ELR (cell line): Measurements from ENCODE around the gene ROCK2.
"Not testable (repeated sequence)": the region's sequence is repeated elsewhere in the genome, so short reads cannot be mapped to it uniquely, and the experiment has no call there.

ENCODE experiments used
- DNase-seq: peaks from one replicate; pipeline ENCODE4 v3.0.0-alpha.2; 2015; ENCODE audit warnings: low read depth

Gene ROCK2

DNA sequence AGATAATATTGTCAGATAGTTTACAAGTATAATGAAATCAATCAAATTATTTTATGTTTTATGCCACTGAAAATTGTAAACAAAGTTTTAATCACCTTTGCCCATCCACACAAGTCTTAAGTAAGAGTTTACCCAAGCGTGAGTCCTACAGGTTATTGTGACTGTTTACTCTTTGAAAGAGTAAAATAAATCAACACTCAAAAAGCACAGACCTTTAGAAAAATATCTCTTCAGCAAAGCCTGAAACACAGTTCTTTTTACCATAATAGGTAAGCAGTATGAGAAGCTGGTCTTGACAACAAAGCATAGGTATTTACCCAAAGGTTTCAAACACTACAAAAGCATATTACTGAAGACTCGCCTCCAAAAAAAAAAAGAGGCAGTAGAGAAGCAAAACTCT lies 3.7 kb downstream of the ROCK2 start:
- DNase-seq: no peak

GRCh38 chr2:11339508-11340083 lies 4.8 kb downstream of the ROCK2 start:
- DNase-seq: no peak

GRCh38 chr2:11338580-11338979 lies 5.9 kb downstream of the ROCK2 start:
- DNase-seq: no peak

DNA sequence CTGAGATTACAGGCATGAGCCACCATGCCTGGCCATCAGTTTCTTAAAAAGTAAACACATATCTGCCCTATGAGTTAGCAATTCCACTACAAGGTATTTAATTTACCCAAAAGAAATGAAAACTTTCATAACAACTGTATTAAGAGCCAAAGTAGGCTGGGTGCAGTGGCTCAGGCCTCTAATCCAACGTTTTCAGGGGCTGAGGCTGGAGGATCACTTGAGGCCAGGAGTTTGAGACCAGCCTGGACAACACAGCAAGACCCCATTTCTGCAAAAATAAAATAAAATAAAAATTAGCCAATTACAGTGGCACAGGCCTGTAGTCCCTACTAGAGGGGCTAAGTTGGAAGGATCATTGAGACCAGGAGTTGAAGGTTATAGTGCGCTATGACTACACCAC lies 6.5 kb downstream of the ROCK2 start:
- DNase-seq: no peak

DNA sequence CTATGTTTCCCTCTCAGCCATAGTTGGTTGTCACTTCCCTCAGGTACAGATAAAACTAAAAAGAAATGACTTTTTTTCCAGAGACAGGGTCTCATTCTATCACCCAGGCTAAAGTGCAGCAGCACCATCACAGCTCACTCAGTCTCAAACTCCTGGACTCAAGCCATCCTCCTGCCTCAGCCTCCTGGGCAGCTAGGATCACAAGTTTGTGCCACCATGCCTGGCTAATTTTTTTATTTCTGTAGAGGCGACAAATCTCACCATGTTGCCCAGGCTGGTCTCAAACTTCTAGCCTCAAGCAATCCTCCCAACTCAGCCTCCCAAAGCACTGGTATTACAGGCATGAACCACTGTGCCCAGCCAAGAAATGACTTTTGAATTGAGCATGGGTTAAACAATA lies 8.2 kb downstream of the ROCK2 start:
- DNase-seq: no peak

DNA sequence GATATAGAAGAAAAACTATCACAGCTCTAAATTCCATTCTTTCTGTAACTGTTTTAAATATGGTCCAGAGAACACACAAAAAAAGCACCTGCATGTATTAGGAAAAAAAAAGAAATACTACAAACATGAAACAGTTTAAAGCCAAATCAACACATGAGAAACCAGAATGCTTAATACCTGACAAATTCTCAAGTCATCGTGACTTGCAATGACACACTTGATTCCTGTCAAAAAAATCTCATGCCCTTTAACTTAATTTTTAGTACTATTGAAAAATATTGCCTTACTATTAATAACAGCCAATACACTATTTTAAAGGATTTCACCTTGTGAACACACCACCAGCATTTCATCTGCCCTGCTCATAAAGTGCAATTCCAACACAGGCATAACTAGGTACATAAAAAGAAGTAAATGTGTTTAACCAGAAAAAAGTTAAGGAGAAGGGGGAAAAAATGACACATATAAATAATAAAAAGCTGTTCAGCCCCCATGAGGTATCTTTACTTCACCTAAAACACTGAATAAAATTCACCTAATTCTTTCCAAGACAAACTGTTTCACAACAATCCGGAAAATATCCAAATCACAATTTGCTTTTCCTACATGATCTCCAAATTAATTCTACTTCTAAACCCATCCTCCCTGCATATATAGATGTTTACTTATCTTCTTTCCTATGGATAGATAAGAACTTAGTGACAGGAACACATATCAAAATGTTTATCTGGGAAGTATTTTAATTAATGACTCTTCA lies 10.8 kb downstream of the ROCK2 start:
- no peak for DNase-seq

- no peak for DNase-seq
Observed at GRCh38 chr2:11332596-11332995, 11.8 kb downstream of the ROCK2 start.

DNA sequence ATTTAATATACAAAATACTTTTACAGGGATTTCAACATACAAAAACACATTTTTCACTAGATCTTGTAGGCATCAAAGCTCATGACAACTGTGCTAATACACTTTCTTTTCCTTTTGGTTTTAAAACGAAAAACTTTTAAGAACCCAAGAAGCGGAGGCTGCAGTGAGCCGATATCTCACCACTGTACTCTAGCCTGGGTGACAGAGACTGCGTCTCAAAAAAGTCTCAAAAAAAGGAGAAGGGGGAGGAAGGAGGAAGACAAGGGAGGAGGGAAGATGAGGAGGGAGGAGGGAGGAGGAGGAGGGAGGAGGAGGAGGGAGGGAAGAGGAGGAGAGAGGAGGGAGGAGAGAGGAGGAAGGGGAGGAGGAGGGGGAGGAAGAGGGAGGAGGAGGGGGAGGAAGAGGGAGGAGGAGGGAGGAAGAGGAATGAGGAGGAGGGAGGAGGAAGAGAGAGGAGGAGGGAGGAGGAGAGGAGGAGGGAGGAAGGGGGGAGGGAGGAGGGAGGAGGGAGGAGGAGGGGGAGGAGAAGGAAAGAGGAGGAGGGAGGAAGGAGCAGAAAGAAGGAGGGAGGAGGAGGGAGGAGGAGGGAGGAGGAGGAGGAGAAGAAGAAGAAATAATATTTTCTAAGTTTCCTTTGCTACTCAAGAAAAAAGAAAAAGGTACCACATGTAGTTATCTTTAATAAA lies 13.8 kb downstream of the ROCK2 start:
- DNase-seq: peak; percentile 32

GRCh38 chr2:11329776-11330175 lies 14.7 kb downstream of the ROCK2 start:
- peak; percentile 70 for DNase-seq

- DNase-seq: not testable (repeated sequence)
Observed at GRCh38 chr2:11328522-11328921, 15.9 kb downstream of the ROCK2 start.

DNA sequence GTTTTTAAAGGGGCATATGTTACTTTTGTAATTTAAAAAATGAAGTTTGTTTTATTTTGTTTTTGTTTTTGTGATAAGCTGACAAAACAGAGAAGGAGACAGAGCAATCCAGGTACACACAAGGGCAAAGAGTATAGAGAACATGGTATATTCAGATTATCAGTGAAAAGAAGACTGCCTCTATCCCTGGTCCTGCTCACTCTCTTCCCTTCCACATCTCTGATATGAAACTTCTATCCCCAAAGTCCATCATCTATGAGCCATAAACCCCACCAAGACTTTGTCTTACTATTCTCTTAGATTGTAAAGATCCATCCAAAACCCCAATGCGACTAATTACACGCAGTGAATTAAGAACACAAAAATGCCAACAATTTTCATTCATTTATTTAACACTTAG lies 16.6 kb downstream of the ROCK2 start:
- no peak for DNase-seq

DNA sequence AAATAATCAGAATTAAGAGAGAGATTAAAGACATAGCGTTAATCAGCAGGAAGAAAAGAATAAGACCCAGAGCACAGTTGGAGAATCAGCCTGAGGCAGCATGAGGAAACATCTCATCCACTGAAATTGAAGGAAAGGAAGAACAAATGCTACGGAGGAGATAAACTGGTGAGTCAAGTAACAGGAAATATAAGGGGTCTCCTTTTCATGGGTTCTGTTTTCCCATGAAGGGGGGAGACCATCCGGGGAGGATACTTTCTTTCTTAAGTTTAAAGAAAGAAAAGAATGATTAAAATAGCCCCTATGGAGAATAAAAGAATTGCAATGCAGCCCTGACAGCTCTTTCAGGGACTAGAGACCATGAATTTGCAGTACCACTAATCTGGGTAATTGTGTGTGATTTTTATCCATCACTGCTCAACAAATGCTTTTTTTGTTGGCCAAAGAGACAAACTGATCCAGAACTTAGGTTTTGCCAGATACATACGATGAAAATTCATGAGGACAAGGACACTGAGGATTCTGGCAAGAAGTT lies 17.7 kb downstream of the ROCK2 start:
- DNase-seq: peak; percentile 16

- DNase-seq: no peak
Observed at GRCh38 chr2:11325961-11326676, 18.3 kb downstream of the ROCK2 start.

- DNase-seq: no peak
Observed at GRCh38 chr2:11321847-11322246, 22.6 kb downstream of the ROCK2 start.

DNA sequence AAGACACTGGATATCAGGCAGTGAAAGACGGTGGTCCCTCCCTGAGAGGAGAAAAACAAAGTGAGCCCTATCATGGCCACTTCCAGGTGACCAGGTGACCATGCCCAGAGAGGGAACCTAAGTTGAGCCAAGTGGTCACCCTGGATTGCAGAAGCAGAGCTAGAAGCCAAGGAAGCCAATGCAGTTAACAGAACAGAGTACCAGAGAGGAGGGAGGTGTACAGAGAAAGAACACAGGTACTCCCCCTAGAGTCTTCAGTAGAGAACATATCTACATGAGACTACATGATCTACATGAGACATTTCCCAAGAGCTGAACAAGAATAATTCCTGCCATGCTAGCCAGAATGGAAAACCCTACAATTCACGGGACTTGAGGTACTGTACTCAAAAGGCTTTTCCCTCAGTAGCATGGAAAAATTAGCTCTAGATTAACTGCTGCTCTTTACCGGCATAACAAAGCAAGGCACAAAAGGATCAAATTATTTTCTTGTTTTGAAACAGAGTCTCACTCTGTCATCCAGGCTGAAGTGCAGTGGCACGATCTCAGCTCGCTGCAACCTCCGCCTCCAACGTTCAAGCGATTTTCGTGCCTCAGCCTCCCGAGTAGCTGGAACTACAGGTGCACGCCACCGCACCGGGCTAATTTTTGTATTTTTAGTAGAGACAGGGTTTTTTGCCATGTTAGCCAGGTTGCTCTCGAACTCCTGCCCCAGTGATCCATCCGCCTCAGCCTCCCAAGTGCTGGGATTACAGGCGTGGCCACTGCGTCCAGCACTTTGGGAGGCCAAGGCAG lies 23.5 kb downstream of the ROCK2 start:
- DNase-seq: no peak

DNA sequence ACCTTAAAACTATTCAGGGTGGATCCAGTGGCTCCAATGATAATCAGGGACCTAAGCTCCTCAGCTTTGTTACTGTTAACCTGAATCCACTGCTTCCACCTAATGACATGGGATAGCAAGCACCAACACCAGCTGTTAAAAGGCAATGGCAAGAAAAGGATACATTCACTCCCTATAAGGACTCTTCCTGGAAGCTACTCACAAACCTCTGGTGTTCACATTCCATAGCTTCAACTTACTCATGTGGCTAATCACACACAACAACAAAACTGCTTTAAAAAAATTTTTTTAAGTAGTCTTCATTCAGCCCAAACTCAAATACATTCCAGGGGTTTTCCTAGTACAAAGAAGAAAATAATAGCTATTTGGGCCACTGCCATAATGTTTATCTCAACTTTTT lies 24.5 kb downstream of the ROCK2 start:
- DNase-seq: no peak

DNA sequence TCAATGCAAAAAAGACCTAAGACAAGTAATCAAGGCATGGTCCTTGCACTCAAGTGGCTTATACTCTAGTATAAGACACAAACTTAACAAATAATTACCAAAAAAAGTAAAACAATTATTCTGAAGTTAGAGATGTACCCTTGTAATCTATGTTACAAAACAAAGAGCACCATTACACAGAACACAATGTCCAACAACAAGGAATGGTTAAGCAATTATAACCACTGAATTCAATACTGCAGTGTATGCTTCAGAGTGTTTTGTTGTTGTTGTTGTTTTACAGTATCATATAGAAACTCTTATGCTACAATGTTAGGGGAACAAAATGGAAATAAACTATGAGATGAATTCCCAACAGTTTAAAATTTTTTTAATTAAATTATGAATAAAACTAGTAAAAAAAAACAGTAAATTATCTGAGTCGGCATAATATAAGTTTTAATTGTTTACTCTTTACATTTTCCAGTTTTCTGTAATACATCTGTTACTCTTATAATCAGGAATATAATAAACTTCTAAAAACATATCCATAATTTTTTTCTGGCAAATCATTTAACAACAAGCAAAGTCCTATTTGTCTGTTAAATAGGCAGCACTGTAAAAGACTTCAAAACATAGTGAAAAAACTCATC lies 29.2 kb downstream of the ROCK2 start:
- no peak for DNase-seq

DNA sequence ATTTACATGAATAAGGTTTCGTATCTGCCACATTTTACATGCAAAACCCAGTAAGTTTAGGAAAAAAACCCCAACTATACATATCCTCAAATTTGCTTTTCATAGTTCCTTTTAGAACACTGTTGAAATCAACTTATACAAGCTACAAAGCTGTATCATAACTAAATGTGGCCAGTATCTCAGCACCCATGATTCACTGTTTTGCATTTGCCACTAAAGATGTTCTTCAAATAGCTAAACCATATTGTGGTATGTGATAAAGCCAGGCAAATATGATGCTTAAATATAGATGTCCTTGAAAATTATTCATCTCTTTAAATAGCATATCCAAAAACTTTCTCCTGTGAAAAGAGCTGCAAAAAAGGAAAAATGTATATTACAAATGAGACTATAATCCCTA lies 29.9 kb downstream of the ROCK2 start:
- no peak for DNase-seq

- no peak for DNase-seq
Observed at GRCh38 chr2:11312770-11313471, 31.5 kb downstream of the ROCK2 start.

GRCh38 chr2:11311543-11311942 lies 32.9 kb downstream of the ROCK2 start:
- no peak for DNase-seq

- DNase-seq: no peak
Observed at GRCh38 chr2:11310212-11310611, 34.2 kb downstream of the ROCK2 start.
